HEK293 (cell line): ENCODE results near the gene COPG1.
A peak's percentile ranks its signal among the peaks of the same experiment; 100 is the strongest.

Experiments
- CTCF ChIA-PET: fragments of 350-600 bp; formaldehyde crosslinking; extraction: SDS; loops from one replicate; lab custom pipeline; 2021; ENCODE audit warnings: antibody characterized with exemption; lab: Yijun Ruan, JAX
- POLR2A ChIA-PET: fragments of 300-600 bp; formaldehyde crosslinking; extraction: SDS; loops from one replicate; lab custom pipeline; 2020; ENCODE audit warnings: antibody characterized with exemption, inconsistent platforms; lab: Yijun Ruan, JAX
- H3K27ac ChIP-seq: fragments of 200-500 bp; sonication (Bioruptor generic); 2 replicates; pipeline ENCODE4 v1.5.1; 2014; ENCODE audit warnings: low read depth, low read length, control low read depth, inconsistent platforms; ENCODE audit errors: extremely low read depth
- H3K36me3 ChIP-seq, 2 experiments: fragments of 200-500 bp in 1 of 2; sonication (Bioruptor generic) in 1 of 2; 1 replicate in 1 of 2; 2 replicates in 1 of 2; pipeline ENCODE4 v1.5.1; 2014 to 2017; ENCODE audit warnings: inconsistent platforms in 2 of 2, low read length in 2 of 2; ENCODE audit not compliant: control insufficient read depth in 2 of 2, insufficient read depth in 1 of 2
- H3K4me1 ChIP-seq: fragments of 200-500 bp; sonication (Bioruptor generic); 2 replicates; pipeline ENCODE4 v1.5.1; 2014; ENCODE audit warnings: mild to moderate bottlenecking, low read length, inconsistent platforms; ENCODE audit not compliant: control insufficient read depth, insufficient read depth
- H3K4me3 ChIP-seq: 2 replicates; pipeline ENCODE4 v1.5.1; 2011; ENCODE audit warnings: low read depth, mild to moderate bottlenecking, control low read depth, low read length, moderate library complexity
- H3K9me3 ChIP-seq: fragments of 200-500 bp; sonication (Bioruptor generic); 2 replicates; pipeline ENCODE4 v1.5.1; 2014; ENCODE audit warnings: low read depth, low read length, inconsistent platforms; ENCODE audit not compliant: control insufficient read depth, insufficient read depth
- GLI2 ChIP-seq: fragments of 450-650 bp; formaldehyde crosslinking; IDR thresholded peaks from 2 replicates; pipeline ENCODE4; 2017; ENCODE audit warnings: missing biosample characterization, missing genetic modification characterization, low read depth, borderline replicate concordance
- HOXD13 ChIP-seq: sonication (generic); formaldehyde crosslinking; IDR thresholded peaks from 2 replicates; pipeline ENCODE4 v1.8.0; 2022; ENCODE audit warnings: missing genetic modification reagents, borderline replicate concordance
- KLF1 ChIP-seq: fragments of 450-650 bp; formaldehyde crosslinking; IDR thresholded peaks from 2 replicates; pipeline ENCODE4 v1.5.1; 2016; ENCODE audit warnings: missing biosample characterization, missing genetic modification characterization
- REPIN1 ChIP-seq: fragments of 450-650 bp; formaldehyde crosslinking; IDR thresholded peaks from 2 replicates; pipeline ENCODE4 v1.5.1; 2017; ENCODE audit warnings: missing biosample characterization, missing genetic modification characterization, low read depth
- SCRT2 ChIP-seq: fragments of 450-650 bp; formaldehyde crosslinking; IDR thresholded peaks from 2 replicates; pipeline ENCODE4 v1.5.1; 2016; ENCODE audit warnings: missing biosample characterization, missing genetic modification characterization
- WT1 ChIP-seq: fragments of 450-650 bp; formaldehyde crosslinking; IDR thresholded peaks from 2 replicates; pipeline ENCODE4 v1.5.1; 2016; ENCODE audit warnings: missing biosample characterization, missing genetic modification characterization
- ZNF335 ChIP-seq: fragments of 450-650 bp; formaldehyde crosslinking; conservative IDR thresholded peaks from 2 replicates; pipeline ENCODE4 v1.5.1; 2016; ENCODE audit warnings: missing biosample characterization, missing genetic modification characterization
- ZNF350 ChIP-seq: fragments of 450-650 bp; formaldehyde crosslinking; IDR thresholded peaks from 2 replicates; pipeline ENCODE4 v1.5.0; 2017; ENCODE audit warnings: missing biosample characterization, mild to moderate bottlenecking, missing genetic modification characterization
- ZNF398 ChIP-seq: fragments of 450-650 bp; formaldehyde crosslinking; IDR thresholded peaks from 2 replicates; pipeline ENCODE4 v1.5.1; 2017; ENCODE audit warnings: missing biosample characterization, missing genetic modification characterization
- ZNF416 ChIP-seq: fragments of 450-650 bp; formaldehyde crosslinking; IDR thresholded peaks from 2 replicates; pipeline ENCODE4 v1.5.1; 2016; ENCODE audit warnings: missing biosample characterization, missing genetic modification characterization
- ZNF610 ChIP-seq: fragments of 450-650 bp; formaldehyde crosslinking; IDR thresholded peaks from 2 replicates; pipeline ENCODE4 v1.5.1; 2016; ENCODE audit warnings: missing biosample characterization, missing genetic modification characterization, borderline replicate concordance
- ZNF626 ChIP-seq: fragments of 450-650 bp; sonication (Bioruptor Pico); formaldehyde crosslinking; IDR thresholded peaks from 2 replicates; pipeline ENCODE4 v1.5.1; 2018; ENCODE audit warnings: missing biosample characterization, missing genetic modification characterization, inconsistent platforms
- ZNF654 ChIP-seq: fragments of 450-650 bp; formaldehyde crosslinking; IDR thresholded peaks from 2 replicates; pipeline ENCODE4 v1.5.1; 2016; ENCODE audit warnings: low read depth, missing biosample characterization, missing genetic modification characterization
- ZSCAN23 ChIP-seq: fragments of 450-650 bp; formaldehyde crosslinking; IDR thresholded peaks from 2 replicates; pipeline ENCODE4 v1.5.1; 2016; ENCODE audit warnings: missing biosample characterization, missing genetic modification characterization
- TF ChIP-seq, protein P1 (sequence below): fragments of 450-650 bp; formaldehyde crosslinking; IDR thresholded peaks from 2 replicates; pipeline ENCODE4 v1.5.1; 2016; ENCODE audit warnings: missing biosample characterization, missing genetic modification characterization
- TF ChIP-seq, protein P2 (sequence below): sonication (generic); formaldehyde crosslinking; IDR thresholded peaks from 2 replicates; pipeline ENCODE4 v1.8.1; 2022; ENCODE audit warnings: mild to moderate bottlenecking, moderate library complexity, missing genetic modification reagents
- TF ChIP-seq, protein P3 (sequence below): fragments of 450-650 bp; formaldehyde crosslinking; IDR thresholded peaks from 2 replicates; pipeline ENCODE4 v1.5.1; 2016; ENCODE audit warnings: missing biosample characterization, missing genetic modification characterization, borderline replicate concordance
- TF ChIP-seq, protein P4 (sequence below): fragments of 450-650 bp; formaldehyde crosslinking; IDR thresholded peaks from 2 replicates; pipeline ENCODE4 v1.5.1; 2016; ENCODE audit warnings: missing biosample characterization, missing genetic modification characterization

The COPG1 gene

GRCh38 chr3:129315223-129315997 is 66.0 kb downstream of the COPG1 start (continued):
- TF ChIP-seq ZNF398 (tag by site-specific recombination) (no peak), ZSCAN23 (tag by site-specific recombination) (no peak), ZNF610 (tag by site-specific recombination) (no peak), GLI2 (tag by site-specific recombination) (no peak), ZNF416 (no peak)
- TF ChIP-seq, protein P1, sequence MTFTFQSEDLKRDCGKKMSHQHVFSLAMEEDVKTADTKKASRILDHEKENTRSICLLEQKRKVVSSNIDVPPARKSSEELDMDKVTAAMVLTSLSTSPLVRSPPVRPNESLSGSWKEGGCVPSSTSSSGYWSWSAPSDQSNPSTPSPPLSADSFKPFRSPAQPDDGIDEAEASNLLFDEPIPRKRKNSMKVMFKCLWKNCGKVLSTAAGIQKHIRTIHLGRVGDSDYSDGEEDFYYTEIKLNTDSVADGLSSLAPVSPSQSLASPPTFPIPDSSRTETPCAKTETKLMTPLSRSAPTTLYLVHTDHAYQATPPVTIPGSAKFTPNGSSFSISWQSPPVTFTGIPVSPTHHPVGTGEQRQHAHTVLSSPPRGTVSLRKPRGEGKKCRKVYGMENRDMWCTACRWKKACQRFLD (tag by site-specific recombination) = peak; percentile 72; the same call in 1 of the 2 replicates

- Histone ChIP-seq H3K27ac (peak overlapping the region; percentile 83; the same call in 1 of the 2 replicates), H3K4me3 (peak overlapping the region; percentile 97), H3K4me1 (no peaks in the 10 kb centered on the region), H3K9me3 (no peaks in the 10 kb centered on the region), H3K36me3 (peaks cover 0 to 29% of the 10 kb centered on the region in 2 experiments; a peak in 1 of 3 replicates)
- TF ChIP-seq KLF1 (0 out of 2 replicates have a peak, but pooled peaks have one; percentile 21), ZNF416 (no peak)
- TF ChIP-seq, protein P2, sequence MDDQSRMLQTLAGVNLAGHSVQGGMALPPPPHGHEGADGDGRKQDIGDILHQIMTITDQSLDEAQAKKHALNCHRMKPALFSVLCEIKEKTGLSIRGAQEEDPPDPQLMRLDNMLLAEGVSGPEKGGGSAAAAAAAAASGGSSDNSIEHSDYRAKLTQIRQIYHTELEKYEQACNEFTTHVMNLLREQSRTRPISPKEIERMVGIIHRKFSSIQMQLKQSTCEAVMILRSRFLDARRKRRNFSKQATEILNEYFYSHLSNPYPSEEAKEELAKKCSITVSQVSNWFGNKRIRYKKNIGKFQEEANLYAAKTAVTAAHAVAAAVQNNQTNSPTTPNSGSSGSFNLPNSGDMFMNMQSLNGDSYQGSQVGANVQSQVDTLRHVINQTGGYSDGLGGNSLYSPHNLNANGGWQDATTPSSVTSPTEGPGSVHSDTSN (CRISPR knock-in tag) = 0 out of 2 replicates have a peak, but pooled peaks have one; percentile 35
- CTCF ChIA-PET = interaction anchor here (0.6 to 1.8 kb wide), 7 partner anchors 14 to 345 kb away, joined by 3 to 11 read pairs (median 3); no protein-coding TSS in a partner anchor
- POLR2A ChIA-PET = interaction anchor here (0.7 to 4.0 kb wide), 23 partner anchors 8 to 194 kb away, joined by 3 to 42 read pairs (median 5); partner anchors contain the start of genes COPG1, HMCES, IFT122 and MBD4
Observed at GRCh38 chr3:129315998-129316247, 66.5 kb downstream of the COPG1 start.

- no peaks in the 10 kb centered on the region for H3K9me3 ChIP-seq
- CTCF ChIA-PET = interaction anchor here (0.7 to 1.8 kb wide), 6 partner anchors 14 to 346 kb away, joined by 3 to 11 read pairs (median 4); no protein-coding TSS in a partner anchor
- POLR2A ChIA-PET = interaction anchor here (0.7 to 4.0 kb wide), 23 partner anchors 8 to 195 kb away, joined by 3 to 42 read pairs (median 5); partner anchors contain the start of genes COPG1, HMCES, IFT122 and MBD4
- no peaks in the 10 kb centered on the region for H3K4me1 ChIP-seq
- peak overlapping the region; percentile 97 for H3K4me3 ChIP-seq
- H3K27ac ChIP-seq = peak overlapping the region; percentile 83; the same call in 1 of the 2 replicates
- H3K36me3 ChIP-seq = peaks cover 0 to 34% of the 10 kb centered on the region in 2 experiments; a peak in 1 of 3 replicates
- peak; percentile 57; the same call in 1 of the 2 replicates for TF ChIP-seq SCRT2
- no peak for TF ChIP-seq REPIN1 (tag by site-specific recombination)
- no peak for TF ChIP-seq ZNF350
- no peak for TF ChIP-seq ZSCAN23 (tag by site-specific recombination)
- TF ChIP-seq, protein P3, sequence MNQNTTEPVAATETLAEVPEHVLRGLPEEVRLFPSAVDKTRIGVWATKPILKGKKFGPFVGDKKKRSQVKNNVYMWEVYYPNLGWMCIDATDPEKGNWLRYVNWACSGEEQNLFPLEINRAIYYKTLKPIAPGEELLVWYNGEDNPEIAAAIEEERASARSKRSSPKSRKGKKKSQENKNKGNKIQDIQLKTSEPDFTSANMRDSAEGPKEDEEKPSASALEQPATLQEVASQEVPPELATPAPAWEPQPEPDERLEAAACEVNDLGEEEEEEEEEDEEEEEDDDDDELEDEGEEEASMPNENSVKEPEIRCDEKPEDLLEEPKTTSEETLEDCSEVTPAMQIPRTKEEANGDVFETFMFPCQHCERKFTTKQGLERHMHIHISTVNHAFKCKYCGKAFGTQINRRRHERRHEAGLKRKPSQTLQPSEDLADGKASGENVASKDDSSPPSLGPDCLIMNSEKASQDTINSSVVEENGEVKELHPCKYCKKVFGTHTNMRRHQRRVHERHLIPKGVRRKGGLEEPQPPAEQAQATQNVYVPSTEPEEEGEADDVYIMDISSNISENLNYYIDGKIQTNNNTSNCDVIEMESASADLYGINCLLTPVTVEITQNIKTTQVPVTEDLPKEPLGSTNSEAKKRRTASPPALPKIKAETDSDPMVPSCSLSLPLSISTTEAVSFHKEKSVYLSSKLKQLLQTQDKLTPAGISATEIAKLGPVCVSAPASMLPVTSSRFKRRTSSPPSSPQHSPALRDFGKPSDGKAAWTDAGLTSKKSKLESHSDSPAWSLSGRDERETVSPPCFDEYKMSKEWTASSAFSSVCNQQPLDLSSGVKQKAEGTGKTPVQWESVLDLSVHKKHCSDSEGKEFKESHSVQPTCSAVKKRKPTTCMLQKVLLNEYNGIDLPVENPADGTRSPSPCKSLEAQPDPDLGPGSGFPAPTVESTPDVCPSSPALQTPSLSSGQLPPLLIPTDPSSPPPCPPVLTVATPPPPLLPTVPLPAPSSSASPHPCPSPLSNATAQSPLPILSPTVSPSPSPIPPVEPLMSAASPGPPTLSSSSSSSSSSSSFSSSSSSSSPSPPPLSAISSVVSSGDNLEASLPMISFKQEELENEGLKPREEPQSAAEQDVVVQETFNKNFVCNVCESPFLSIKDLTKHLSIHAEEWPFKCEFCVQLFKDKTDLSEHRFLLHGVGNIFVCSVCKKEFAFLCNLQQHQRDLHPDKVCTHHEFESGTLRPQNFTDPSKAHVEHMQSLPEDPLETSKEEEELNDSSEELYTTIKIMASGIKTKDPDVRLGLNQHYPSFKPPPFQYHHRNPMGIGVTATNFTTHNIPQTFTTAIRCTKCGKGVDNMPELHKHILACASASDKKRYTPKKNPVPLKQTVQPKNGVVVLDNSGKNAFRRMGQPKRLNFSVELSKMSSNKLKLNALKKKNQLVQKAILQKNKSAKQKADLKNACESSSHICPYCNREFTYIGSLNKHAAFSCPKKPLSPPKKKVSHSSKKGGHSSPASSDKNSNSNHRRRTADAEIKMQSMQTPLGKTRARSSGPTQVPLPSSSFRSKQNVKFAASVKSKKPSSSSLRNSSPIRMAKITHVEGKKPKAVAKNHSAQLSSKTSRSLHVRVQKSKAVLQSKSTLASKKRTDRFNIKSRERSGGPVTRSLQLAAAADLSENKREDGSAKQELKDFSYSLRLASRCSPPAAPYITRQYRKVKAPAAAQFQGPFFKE (tag by site-specific recombination) = no peak
- TF ChIP-seq WT1 (tag by site-specific recombination) = no peak
- TF ChIP-seq, protein P4, sequence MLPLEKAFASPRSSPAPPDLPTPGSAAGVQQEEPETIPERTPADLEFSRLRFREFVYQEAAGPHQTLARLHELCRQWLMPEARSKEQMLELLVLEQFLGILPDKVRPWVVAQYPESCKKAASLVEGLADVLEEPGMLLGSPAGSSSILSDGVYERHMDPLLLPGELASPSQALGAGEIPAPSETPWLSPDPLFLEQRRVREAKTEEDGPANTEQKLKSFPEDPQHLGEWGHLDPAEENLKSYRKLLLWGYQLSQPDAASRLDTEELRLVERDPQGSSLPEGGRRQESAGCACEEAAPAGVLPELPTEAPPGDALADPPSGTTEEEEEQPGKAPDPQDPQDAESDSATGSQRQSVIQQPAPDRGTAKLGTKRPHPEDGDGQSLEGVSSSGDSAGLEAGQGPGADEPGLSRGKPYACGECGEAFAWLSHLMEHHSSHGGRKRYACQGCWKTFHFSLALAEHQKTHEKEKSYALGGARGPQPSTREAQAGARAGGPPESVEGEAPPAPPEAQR (tag by site-specific recombination) = no peak
- no peak for TF ChIP-seq ZNF626
- TF ChIP-seq ZNF654 (tag by site-specific recombination) = peak; percentile 28; the same call in 1 of the 2 replicates
- peak; percentile 93 for TF ChIP-seq ZNF335 (tag by site-specific recombination)
- no peak for TF ChIP-seq HOXD13 (CRISPR knock-in tag)
Observed at GRCh38 chr3:129316248-129317013, 67.0 kb downstream of the COPG1 start.
